HG03469 (cell line): ENCODE data around the gene GRIN2D.

Experiments
- ATAC-seq: cut with Tn5 transposase; IDR thresholded peaks from one replicate; pipeline ENCODE4 v1.9.1; 2021; ENCODE audit warnings: mild to moderate bottlenecking, moderate library complexity, moderate number of reproducible peaks; ENCODE audit not compliant: unreplicated experiment

The GRIN2D gene

DNA sequence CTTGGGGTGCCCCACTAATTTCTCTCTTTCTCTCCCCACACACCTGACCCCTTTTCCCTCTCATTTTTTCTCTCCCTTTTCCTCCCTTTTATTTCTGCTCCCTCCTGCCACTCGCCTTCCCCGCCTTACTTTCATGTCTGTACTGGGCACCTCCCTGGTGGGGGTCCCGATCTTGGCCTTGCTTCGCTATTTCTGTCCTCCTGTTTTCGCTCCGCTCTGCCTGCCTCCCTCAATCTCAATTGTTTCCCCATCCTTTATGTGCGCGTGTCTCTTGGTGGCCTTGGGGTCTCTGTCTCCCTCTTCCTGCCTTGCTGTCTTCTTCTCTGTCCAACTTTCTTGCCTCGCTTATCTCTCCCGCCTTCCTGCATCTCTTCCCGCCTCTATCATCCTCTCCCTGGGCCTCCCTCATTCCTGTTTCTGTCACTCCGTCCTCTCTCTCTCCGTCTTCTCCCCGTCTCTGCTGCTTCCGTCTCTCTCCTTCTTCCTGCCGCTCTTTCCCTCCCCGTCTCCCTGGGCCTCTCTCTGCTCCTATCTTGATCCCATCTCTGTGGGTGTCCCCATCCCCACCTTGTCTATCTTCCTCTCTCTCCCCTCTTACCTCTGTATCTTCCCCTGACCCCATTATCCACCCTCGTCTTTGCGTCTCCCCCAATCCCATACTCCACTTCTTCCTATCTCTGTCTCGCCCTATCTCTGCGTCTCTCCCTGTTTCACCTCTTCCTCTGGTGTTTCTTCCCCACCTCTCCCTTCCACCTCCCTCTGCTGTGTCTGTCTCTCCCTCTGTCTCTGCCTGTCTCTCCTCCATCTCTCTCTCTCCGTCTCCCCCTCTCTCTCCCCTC, 4.0 kb downstream of the GRIN2D start:
- no peak for ATAC-seq

DNA sequence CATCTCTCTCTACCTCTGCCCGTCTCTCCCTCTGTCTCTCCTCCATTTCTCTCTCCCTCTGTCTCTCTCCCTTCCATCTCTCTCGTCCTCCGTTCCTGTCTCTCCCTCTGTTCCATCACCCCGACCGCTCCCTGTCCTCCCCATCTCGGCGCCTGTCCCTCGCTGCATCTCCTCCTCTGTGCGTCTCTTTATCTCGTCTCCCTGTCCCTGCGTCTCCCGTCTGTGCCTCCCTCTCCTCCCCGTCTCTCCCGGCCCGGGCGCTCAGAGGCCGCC, 4.6 kb downstream of the GRIN2D start:
- no peak for ATAC-seq

DNA sequence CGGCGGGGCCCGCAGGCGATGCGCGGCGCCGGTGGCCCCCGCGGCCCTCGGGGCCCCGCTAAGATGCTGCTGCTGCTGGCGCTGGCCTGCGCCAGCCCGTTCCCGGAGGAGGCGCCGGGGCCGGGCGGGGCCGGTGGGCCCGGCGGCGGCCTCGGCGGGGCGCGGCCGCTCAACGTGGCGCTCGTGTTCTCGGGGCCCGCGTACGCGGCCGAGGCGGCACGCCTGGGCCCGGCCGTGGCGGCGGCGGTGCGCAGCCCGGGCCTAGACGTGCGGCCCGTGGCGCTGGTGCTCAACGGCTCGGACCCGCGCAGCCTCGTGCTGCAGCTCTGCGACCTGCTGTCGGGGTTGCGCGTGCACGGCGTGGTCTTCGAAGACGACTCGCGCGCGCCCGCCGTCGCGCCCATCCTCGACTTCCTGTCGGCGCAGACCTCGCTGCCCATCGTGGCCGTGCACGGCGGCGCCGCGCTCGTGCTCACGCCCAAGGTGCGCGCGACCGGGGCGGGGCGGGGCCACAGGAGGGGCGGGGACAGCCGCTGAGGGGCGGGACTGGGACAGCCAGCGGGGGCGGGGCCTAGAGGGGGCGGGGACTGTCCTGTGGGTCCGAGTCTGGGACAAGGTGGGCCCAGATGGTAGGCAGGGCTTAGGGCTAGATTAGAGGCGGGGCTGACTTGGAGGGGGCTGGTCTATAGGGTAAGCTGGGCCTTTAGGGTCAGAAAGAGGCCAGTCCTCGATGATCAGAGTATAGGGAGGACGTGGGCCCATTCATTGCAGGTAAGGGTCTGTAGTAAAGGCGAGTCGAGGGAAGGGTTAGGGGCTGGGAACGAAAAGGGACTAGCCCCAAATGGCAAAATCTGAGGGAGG, 5.1 kb downstream of the GRIN2D start:
- no peak for ATAC-seq

DNA sequence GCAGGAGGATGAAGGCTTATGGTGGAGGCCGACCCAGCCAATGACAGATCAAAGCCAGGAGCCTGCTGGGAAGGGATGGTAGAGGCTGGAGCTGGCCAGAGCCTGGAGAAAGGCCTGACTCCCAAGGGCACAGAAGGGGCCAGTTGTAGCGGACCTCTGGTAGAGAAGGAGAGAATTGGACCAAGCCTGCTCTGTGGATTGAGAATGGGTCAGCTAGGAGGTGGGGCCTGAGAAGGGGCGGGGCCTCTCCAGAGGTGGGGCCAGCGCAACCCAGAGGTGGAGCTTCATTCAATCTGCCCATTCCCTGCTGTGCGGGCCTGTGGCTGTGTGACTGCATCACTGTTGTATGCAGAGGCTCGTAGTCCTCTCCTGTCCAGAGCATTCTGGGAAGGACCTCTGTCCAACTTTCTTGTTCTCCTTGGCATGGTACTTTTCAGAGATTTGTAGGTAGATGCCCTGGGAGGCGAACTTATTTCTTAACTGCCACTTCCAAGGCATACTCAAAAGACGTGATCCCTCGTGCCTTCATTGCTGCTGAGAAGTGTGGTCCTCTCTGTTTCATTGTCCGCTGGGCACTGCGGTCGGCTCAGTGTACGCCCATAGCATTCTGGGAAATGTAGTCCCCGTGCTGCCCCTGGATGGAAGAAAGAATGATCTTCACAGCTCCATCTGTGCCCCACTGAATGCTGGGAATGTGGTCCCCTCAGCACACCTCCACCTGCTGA, 6.7 kb downstream of the GRIN2D start:
- ATAC-seq = no peak

DNA sequence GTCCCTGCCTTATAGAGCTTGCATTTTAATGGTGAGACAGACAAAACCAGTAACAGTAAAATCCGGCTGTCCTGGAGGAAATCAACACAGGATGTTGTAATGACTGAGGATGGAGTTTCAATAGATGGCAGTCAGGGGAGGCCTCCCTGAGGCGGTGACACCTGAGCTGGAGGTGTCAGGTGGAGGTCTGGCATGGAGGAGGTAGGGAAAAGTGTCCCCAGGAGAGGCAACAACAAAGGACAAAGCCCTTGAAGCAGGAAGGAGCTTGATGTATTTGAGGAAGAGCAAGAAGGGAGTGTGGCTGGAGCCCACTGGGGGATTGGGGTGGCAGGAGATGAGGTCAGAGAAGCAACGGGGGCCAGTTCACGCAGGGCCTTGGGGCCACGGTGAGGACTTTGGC, 7.8 kb downstream of the GRIN2D start:
- no peak for ATAC-seq

DNA sequence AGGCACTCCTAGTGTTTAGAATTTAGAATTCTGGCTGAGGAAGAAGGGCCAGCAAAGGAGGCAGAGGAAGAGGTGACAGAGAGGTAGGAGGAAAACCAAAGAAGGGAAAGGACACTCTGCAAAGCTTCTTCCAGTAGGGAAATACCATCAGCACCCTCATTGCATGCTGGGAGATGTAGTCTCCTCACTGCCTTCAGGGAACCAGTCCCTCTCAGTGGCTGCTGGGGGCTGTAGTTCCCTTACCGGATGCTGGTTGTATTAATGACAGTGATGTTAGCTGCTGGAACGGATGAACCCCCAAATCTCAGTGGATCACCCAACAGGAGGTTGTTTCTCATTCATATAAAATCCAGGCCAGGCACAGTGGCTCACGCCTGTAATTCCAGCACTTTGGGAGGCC, 10.1 kb downstream of the GRIN2D start:
- no peak for ATAC-seq

DNA sequence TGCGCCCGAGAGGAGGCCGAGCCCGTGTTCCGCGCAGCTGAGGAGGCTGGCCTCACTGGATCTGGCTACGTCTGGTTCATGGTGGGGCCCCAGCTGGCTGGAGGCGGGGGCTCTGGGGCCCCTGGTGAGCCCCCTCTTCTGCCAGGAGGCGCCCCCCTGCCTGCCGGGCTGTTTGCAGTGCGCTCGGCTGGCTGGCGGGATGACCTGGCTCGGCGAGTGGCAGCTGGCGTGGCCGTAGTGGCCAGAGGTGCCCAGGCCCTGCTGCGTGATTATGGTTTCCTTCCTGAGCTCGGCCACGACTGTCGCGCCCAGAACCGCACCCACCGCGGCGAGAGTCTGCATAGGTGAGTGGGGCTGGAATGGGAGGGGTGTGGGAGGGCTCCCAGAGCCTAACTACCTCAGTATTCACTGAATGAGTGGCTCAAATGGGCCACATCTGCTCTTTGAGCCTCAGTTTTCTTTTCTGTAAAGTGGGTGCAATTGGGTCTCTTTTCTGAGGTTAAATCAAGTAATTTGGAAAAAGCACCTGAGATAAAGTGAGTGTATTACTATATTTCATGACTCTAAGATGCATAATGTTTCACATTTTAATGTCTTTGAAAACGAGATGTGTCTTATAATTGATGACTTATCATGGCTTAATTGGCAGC, 11.7 kb downstream of the GRIN2D start:
- no peak for ATAC-seq

DNA sequence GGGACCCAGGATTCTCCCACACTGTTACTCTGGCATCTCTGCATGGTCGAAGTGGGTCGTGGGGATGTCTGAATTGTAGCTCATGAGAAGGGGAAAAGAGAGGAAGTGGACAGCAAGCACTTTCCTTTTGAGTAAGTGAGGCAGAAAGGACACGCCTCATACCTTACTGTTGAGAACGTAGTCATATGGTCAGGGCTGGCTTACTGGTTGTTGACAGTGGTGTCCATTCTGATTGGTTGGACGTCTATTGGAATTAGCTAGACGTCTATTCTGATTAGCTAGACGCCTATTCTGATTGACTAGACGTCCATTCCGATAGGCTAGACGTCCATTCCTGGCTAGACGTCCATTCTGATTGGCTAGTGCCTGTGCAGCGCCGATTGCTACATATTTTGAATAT, 12.4 kb downstream of the GRIN2D start:
- ATAC-seq = no peak

DNA sequence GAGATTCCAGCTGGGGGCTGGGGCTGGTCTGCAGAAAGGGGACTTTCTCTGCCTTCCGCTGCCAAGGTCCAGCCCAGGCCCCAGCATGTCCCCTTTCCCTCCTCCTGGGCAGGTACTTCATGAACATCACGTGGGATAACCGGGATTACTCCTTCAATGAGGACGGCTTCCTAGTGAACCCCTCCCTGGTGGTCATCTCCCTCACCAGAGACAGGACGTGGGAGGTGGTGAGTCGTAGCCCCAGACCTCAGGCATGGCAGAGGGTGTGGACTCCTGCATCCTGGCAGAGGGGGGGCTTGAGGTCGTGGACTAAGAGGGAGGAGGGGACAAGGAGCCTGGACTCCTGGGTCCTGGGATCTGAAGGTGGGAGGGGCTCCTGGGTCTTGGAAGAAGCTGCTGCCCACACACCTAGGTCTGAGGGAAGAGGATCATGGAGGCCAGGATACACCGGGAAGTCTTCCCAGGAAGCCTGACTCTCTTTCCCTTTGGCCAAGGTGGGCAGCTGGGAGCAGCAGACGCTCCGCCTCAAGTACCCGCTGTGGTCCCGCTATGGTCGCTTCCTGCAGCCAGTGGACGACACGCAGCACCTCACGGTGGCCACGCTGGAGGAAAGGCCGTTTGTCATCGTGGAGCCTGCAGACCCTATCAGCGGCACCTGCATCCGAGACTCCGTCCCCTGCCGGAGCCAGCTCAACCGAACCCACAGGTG, 20.6 kb downstream of the GRIN2D start:
- ATAC-seq = no peak

DNA sequence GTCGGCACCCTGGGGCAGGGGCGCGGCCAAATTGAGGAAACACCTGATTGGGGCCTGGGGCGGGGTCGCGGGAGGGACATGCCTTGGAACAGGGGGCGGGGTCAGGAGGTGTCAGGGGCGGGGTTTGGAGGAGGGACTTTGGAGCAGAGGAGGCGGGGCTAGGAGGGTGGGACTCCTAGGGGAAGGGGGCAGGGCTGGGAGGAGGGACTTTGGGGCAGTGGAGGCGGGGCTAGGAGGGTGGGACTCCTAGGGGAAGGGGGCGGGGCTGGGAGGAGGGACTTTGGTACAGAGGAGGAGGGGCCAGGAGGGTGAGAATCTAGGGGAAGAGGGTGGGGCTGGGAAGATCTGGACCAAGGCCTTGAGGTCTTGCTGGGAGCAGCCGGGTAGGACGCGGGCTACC, 21.9 kb downstream of the GRIN2D start:
- no peak for ATAC-seq

DNA sequence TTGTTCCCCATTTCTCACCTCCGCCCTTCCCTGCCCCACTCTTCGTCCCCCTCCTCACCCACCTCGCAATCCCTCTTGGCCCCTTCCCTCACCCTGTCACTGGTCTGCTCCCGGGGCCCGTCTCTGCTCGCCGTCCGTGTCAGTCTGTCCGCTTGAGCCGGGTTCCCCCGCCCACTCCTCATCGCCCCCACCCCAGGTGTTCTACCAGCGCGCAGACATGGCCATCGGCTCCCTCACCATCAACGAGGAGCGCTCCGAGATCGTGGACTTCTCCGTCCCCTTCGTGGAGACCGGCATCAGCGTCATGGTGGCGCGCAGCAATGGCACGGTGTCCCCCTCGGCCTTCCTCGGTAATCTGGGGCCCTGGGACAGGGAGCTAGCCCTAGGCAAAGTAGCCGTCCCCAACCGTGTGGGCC, 22.3 kb downstream of the GRIN2D start:
- no peak for ATAC-seq

DNA sequence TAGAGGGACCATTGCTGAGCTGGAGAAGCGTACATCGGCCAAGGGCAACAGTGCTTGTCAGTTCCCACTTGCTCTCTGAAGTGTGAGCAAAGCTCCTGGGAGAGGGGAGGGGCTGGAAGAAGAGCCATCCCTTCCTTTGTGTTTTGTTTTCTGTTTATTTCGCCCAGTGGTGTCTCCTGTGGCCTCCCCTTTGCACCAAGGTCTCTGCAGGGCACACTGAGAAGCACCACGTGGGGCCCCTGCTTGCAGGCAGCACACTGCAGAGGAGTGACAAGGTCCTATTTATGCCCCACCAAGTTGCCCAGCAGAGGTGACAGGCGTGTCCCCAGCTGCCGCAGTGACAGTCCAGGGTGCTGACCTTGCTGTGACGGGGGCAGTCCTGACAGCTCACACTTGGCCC, 24.0 kb downstream of the GRIN2D start:
- no peak for ATAC-seq

DNA sequence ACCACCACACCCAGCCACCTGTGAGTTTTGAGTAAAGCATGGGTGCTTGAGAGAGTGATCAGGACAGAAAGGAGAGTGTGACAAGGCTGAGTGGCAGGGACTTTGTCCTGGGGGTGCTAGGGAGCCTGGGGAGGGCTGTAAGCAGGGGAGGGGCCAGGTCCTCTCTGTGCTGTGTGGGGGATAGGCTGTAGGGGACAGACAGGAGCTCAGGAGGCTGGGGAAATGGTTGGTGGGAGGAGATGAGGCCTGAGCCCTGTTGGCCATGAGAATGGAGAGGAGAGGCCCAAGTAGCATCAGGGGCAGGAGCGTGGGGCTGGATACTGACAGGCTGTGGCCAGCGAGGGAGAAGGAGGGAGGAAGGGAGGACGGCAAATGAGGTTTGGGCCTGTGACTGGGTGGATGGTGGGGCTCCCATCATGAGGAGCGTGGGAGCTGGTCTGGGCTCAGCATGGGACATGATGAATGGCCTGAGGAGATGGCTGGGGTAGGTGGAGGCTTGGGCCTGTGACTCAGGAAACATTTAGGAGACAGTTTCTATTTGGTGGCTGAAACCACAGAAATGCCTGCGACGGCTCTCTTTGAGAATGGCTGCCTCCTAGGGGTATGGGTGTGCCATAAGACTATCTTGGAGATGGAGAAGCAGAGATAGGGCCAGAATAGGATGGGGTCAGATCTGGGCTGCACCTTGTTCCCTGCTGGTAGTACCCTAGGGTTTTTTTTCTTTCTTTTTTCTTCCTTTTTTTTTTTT, 25.0 kb downstream of the GRIN2D start:
- ATAC-seq = no peak

DNA sequence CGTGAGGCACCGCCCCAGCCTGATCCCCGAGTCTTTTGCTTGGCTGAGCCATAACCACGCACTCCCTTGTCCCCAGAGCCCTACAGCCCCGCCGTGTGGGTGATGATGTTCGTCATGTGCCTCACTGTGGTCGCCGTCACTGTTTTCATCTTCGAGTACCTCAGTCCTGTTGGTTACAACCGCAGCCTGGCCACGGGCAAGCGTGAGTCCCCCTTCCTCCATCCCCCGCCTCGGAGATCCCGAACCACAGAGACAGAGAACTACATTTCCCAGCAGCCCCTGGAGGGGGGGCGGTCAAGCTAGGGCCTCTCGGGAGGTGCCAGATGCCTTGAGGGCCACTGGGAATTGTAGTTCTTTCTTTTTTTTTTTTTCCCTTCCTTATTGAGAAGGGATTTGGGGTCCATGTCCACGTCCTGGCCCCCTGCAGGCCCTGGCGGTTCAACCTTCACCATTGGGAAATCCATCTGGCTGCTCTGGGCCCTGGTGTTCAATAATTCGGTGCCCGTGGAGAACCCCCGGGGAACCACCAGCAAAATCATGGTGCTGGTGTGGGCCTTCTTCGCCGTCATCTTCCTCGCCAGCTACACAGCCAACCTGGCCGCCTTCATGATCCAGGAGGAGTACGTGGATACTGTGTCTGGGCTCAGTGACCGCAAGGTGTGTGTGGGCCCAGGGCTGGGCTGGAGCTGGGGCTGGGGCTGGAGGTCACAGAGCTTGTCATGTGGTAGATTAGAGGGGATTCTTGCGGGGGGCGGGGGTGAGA, 25.9 kb downstream of the GRIN2D start:
- no peak for ATAC-seq

DNA sequence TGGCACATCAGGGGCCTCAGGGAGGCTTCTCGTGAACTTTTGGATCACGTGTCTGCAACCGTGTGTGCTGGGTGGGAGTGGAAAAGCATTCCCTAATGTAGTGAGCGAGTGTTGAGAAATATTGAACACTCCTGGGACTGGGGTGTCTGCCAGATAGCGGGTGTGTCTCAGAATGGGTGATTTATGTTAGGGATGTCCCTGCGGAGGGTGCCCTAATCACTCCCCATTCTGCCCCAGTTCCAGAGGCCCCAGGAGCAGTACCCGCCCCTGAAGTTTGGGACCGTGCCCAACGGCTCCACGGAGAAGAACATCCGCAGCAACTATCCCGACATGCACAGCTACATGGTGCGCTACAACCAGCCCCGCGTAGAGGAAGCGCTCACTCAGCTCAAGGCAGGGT, 28.1 kb downstream of the GRIN2D start:
- no peak for ATAC-seq

DNA sequence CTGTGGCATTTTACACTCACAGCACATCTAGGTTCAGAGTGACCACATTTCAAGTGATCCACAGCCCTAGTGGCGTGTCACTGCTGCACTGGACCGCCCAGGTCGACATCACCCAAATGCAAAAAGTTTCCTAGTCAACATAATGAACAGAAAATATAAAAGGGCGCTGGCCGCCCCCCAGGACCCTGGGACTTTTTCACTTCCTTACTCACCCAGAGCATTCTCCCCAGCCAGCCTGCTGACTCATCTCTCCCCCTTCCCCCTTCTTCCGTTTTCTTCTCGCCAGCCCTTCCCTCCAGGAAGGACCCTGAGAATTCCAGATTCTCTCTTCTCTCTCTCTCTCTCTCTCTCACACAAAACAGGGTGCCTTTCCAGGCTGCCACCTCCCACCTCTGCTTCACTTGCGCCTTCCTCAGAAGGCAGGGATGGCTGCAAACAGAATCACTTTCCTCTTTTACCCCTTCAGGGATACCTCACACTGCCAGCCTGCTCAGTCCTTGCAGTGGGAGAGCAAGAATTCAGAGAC, 31.3 kb downstream of the GRIN2D start:
- ATAC-seq = no peak

DNA sequence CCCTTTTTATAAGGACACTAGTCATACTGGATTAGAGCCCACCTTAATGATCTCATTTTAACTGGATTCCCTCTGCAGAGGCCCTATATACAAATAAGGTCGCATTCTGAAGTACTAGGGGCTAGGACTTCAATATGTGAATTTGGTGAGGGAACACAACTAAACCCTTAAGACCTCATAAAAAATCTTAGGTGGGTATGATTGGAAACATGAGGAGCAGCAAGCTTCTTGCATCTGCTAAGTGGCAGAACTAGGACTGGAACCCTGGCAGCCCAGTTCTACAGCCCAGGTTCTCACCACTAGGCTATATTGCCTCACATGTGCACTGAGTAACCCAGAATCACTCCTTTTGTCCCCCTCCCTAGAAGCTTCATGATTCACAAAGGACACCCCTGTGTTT, 35.2 kb downstream of the GRIN2D start:
- no peak for ATAC-seq

DNA sequence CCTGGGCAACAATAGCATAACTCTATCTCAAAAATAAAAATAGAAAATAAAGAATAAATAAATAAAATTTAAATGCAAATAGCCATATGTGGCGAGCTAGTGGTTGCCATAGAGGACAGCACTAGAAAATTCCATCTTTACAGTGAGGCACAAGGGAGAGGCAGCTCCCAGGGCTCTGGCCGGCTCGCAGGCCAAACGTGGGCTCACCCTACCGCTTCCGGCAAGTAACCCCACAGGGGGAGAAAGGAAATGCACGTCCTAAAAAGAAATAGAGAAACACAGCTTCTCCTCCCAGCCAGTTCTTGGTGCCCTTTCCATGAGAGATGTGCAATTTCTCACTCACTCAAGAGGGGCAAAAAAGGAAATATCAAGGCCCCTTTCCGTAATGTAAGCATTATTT, 39.9 kb downstream of the GRIN2D start:
- no peak for ATAC-seq

DNA sequence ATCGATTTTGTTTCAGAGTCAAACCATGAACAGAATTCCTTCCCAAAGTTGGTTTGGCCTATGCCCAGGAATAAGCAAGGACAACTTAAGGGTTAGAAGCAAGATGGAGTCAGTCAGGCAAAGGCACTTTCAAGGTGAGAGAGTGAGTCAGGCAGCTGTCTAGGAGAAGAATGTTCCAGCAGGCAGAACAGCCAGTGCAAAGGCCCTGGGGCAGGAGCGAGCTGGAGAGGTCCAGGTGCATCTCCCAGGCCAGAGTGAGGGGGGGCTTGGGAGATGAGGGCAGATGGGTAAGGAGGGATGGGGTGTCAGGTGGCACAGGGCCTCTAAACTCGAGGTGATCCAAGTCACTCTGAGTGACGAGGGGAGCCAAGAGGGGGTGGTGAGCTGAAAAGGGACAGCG, 43.1 kb downstream of the GRIN2D start:
- ATAC-seq = no peak
